ENCODE data around the gene CDC20B.

Gene CDC20B

DNA sequence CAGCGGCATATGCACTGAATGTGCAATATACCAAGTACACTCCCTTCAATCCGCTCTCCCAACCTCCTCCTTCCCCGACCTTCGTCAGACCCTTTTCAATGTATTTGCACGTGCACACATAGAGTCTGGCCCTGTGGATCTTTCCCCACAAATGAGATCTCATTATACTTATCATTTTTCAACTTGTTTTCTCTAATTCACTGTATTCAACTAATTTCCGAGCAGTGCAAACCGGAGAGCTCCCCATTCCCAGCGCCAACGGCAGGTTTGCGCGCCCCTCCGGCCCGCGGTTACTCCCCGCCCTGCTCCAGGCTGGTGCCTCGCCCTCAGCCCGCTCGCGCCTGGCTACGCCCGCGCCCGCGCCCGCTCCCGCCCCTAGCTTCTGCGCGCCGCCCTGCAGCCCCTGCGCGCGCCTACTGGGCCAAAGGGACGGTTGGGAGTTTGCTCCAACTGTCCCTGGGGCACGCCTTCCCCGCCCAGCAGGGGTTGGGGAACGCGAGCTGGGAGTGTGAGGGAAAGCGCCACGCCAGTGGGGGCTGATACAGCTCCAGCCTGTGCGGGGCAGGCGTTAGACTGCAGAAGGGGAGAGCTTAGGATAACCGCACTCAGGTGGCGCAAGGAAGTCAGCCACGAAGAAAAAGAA, 3.3 kb upstream of the CDC20B start:
- TF ChIP-seq GATA2 (IDR thresholded peaks at IDR 0.05; ENCODE audit: low read depth, low read length) (no peak), GATA3 (IDR thresholded peaks at IDR 0.05; ENCODE audit: low read depth, low read length) (no peak)

DNA sequence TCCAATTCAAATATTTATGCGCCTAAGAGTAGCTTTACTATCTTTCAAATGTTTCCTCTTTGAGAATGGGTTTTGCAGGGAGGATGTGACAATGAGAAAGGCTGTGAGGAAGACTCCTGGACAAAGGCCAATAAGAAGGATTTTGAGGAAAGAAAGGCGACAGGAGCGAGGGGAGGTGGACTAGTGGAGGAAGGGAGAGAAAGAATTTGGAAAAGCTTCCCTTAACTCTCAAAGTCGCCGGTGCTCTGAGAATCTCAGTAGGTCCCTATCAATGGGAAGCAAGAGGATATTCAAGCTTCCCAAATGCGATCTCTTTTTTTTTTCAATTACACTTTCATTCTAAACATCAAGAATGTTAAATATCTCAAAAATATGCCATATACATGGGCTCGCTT, 2.8 kb upstream of the CDC20B start:
- TF ChIP-seq GATA2 (IDR thresholded peaks at IDR 0.05; ENCODE audit: low read depth, low read length) (no peak), GATA3 (IDR thresholded peaks at IDR 0.05; ENCODE audit: low read depth, low read length) (no peak)

- no peak for TF ChIP-seq GATA3 (IDR thresholded peaks at IDR 0.05; ENCODE audit: low read depth, low read length)
- TF ChIP-seq GATA2 (IDR thresholded peaks at IDR 0.05; ENCODE audit: low read depth, low read length), result no peak
Measured at GRCh38 chr5:55173687-55174230, 782 bp upstream of the CDC20B start.

- no peak for TF ChIP-seq GATA2 (IDR thresholded peaks at IDR 0.05; ENCODE audit: low read depth, low read length)
- no peak for TF ChIP-seq GATA3 (IDR thresholded peaks at IDR 0.05; ENCODE audit: low read depth, low read length)
Measured at GRCh38 chr5:55172051-55172899, 702 bp downstream of the CDC20B start.

GRCh38 chr5:55171471-55171870, 1.5 kb downstream of the CDC20B start:
- TF ChIP-seq GATA3 (IDR thresholded peaks at IDR 0.05; ENCODE audit: low read depth, low read length) (no peak), GATA2 (IDR thresholded peaks at IDR 0.05; ENCODE audit: low read depth, low read length) (no peak)

DNA sequence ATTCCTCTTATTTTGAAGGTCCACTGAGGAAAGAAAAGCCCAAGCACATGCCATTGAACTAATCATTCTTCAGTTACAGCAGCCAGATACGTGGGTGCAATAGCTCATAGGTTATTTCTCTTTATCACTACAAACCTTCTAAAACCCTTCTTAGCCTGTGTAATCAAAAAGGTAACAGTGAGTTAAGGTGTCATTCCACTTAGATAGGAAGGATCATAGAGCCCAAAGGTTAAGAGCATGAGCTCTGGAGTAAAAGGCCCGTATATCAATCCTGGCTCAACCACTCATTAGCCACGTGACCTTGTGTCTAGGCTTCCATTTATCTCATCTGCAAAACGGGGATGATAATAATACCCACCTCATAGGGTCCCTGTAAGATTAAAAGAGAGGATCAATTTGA, 10.3 kb downstream of the CDC20B start:
- TF ChIP-seq GATA2 (IDR thresholded peaks at IDR 0.05; ENCODE audit: low read depth, low read length) (no peak), GATA3 (IDR thresholded peaks at IDR 0.05; ENCODE audit: low read depth, low read length) (no peak)

DNA sequence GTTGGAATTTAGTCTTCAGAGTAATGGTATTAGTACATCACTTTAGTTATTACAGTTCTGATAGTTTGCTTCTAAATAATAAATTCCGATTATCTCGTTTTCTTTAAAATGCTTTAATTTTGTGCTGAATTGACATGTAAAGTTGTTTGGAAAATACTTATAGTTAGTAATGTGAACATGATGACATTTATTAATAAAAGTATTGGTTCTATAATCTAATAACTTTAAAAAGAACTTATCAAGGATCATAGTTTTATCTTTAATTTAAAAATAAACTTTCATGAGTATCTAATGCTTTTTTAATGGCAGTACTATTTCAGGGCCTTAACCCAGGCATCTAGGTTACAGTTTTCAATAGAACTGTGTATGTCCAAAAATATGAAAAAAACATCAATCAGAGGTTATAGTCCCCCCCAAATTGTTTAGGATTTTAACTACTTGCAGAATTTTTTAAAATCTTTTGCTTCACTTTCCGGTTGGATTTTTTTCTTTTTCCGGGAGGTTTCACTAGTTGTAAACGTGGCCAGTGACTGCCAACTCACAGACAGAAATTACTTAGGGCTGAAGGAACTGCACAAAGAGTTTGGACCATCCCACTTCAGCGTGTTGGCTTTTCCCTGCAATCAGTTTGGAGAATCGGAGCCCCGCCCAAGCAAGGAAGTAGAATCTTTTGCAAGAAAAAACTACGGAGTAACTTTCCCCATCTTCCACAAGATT, 12.3 kb downstream of the CDC20B start:
- no peak for TF ChIP-seq GATA3 (IDR thresholded peaks at IDR 0.05; ENCODE audit: low read depth, low read length)
- no peak for TF ChIP-seq GATA2 (IDR thresholded peaks at IDR 0.05; ENCODE audit: low read depth, low read length)

DNA sequence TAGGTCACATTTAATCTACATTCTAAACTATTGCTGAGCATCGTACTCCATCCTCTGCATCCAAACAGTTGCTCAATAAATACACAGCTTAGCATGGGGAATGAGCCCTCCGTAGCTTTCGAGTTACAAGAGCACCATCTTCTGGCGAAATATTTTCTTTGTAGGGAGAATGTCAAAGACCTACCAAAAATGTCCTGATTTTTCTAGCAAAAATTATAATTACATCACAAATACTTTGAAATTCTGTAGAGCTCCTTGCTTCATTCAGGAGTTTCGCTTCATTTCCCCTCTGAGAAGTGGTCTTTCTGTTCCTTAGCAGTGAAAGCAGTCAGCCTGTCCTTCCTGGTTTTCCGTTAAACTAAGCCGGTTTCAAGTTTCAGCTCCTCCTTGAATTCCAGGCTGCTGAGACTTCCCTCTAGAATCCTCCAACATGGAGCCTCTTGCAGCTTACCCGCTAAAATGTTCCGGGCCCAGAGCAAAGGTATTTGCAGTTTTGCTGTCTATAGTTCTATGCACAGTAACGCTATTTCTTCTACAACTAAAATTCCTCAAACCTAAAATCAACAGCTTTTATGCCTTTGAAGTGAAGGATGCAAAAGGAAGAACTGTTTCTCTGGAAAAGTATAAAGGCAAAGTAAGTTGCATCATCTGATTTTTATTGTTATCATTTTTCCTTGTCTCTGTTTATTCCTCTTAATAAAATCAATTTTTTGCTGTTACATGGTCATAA, 13.0 kb downstream of the CDC20B start, which contains the start of gene GPX8:
TSS of gene GPX8 (plus strand) at position 409 of the 730 bp plus-strand sequence. CDS start at position 431, 22 bp downstream.
- TF ChIP-seq GATA2 (IDR thresholded peaks at IDR 0.05; ENCODE audit: low read depth, low read length) (no peak), GATA3 (IDR thresholded peaks at IDR 0.05; ENCODE audit: low read depth, low read length) (no peak)

DNA sequence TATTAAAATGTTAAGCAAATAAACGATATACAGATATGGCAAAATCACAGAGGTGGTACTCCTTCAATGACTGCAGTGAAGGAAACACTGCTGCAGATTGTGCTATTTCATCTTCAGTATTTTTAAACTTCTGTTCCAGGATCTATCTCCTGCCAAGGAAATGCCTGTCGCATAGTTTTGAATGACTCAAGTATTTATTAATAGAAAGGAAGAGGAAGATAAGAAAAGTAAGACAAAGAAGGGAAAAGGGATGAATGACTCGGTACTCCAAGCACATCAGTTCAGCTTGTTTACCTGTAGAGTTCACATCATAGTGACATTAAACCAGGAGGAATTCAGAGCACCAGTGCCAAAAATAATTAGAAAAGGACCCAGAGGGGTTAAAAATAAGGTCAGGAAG, 18.1 kb downstream of the CDC20B start:
- no peak for TF ChIP-seq GATA2 (IDR thresholded peaks at IDR 0.05; ENCODE audit: low read depth, low read length)

DNA sequence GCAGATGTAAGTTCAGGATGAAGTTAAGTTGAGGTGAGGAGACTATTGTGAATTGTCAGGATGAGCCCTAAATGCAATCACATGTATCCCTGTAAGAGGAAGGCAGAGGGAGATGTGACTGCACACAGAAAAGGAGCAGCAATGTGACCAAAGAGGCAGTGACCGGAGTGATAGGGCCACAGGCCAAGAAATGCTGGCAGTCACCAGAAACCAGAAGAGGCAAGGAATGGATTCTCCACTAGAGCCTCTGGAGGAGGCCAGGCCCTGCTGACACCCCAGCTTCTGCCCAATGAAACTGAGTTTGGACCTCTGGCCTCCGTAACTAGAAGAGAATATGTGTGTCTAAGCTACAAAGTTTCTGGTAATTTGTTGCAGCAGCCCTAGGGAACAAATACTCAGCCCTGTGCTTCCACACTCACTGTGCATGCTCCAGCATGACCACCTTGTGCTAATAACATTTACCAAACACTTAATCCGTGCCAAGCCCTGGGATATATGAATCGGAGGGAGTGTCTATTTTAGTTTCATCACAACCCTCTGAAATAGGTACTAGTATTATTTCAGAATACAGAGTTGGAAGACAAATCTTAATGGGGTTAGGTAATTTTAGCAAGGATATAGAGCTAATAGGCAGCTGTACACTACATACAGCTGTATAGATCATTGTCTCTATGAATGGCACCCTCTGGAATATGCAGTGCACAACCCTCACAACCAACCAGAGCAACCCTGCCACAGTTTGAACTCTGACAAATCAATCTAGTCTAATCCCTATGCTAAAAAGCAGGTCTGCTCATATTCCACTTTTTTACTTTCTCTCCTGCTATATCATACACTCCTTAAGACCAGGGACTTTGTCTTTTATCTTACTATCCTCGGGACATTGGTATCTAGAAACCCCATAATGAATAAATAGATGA, 20.8 kb downstream of the CDC20B start:
- TF ChIP-seq GATA3 (IDR thresholded peaks at IDR 0.05; ENCODE audit: low read depth, low read length), result no peak
- TF ChIP-seq GATA2 (IDR thresholded peaks at IDR 0.05; ENCODE audit: low read depth, low read length), result no peak

DNA sequence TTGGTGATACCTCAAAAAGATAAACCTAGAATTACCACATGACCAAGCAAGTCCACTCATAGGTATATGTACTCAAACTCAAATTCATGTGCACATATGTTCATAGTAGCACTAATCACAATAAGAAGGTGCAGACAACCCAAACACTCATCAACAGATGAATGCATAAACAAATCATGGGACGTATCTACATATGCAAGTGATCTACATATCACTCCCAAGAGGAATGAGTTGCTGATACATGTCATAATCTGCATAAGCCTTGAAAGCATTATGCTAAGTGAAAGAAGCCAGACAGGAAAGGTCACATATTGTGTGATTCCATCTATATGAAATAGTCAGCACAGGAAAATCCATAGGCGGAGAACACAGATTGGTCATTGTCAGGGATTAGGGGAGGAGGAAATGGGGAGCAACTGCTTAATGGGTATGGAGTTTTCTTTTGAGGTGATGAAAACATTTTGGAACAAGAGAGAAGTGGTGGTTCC, 23.6 kb downstream of the CDC20B start:
- TF ChIP-seq GATA2 (IDR thresholded peaks at IDR 0.05; ENCODE audit: low read depth, low read length), result no peak
- TF ChIP-seq GATA3 (IDR thresholded peaks at IDR 0.05; ENCODE audit: low read depth, low read length), result no peak

- TF ChIP-seq GATA2 (IDR thresholded peaks at IDR 0.05; ENCODE audit: low read depth, low read length) (no peak), GATA3 (IDR thresholded peaks at IDR 0.05; ENCODE audit: low read depth, low read length) (no peak)
Measured at GRCh38 chr5:55146543-55147151, 26.3 kb downstream of the CDC20B start.
